Ascending aorta (tissue), 2 donors: ENCODE measurements around the gene VPS37C. TPM values are rescaled to one million over a fixed set of nuclear protein-coding genes. Genes with fewer than 3 reads are reported as not detected.

Source experiments
- DNase-seq, 2 donors: peaks; one replicate each; pipeline ENCODE4 v3.0.0-alpha.2; 2019; ENCODE audit warnings: low spot score in 2 of 2
- H3K27ac ChIP-seq, 2 donors: fragments of 200-600 bp; sonication (generic); one replicate each; pipeline ENCODE4 v1.5.1; 2016 to 2017; ENCODE audit warnings: mild to moderate bottlenecking in 1 of 2
- H3K27me3 ChIP-seq: fragments of 200-600 bp; sonication (generic); one replicate; pipeline ENCODE4 v1.5.1; 2017
- H3K36me3 ChIP-seq, 2 donors: fragments of 200-600 bp; sonication (generic); one replicate each; pipeline ENCODE4 v1.5.1; 2016
- H3K4me1 ChIP-seq, 2 donors: fragments of 200-600 bp; sonication (generic); one replicate each; pipeline ENCODE4 v1.5.1; 2016 to 2017; ENCODE audit warnings: mild to moderate bottlenecking in 1 of 2
- H3K4me3 ChIP-seq, 2 donors: fragments of 200-600 bp; sonication (generic); one replicate each; pipeline ENCODE4 v1.5.1; 2016 to 2017; ENCODE audit warnings: mild to moderate bottlenecking in 1 of 2
- H3K9me3 ChIP-seq, 2 donors: fragments of 200-600 bp; sonication (generic); one replicate each; pipeline ENCODE4 v1.5.1; 2016
- CTCF ChIP-seq, 3 experiments: fragments of 200-600 bp in 2 of 3; fragments of 450-650 bp in 1 of 3; sonication (generic) in 2 of 3; IDR thresholded peaks; one replicate each; pipeline ENCODE4 v1.5.1; 2016 to 2019; ENCODE audit warnings: antibody characterized with exemption in 3 of 3, mild to moderate bottlenecking in 1 of 3, moderate library complexity in 1 of 3
- intact Hi-C: fragments of 100-400 bp; cut with DNase I; formaldehyde crosslinking; loops from one replicate; pipeline ENCODE4 v1.15.1; 2023
- total RNA-seq: library from RNA; depleted of rRNA; stranded (reverse); fragments of >200 nt; gene quantifications from one replicate; pipeline ENCODE4 v1.1.0, GENCODE V29; 2016

Gene VPS37C
- total RNA-seq, 1 donor from 2014 or later, result 25.8 TPM

- intact Hi-C loops, result no loop called here
- no peak overlapping the region for H3K27ac ChIP-seq
- H3K36me3 ChIP-seq, result no peaks in the 10 kb centered on the region
- DNase-seq, result no peak
- H3K4me3 ChIP-seq, result no peak overlapping the region
- H3K27me3 ChIP-seq, result no peaks in the 10 kb centered on the region
- H3K4me1 ChIP-seq, result no peaks in the 10 kb centered on the region
- TF ChIP-seq CTCF (IDR thresholded peaks at IDR 0.05), result no peak
- H3K9me3 ChIP-seq, result no peaks in the 10 kb centered on the region
Measured at GRCh38 chr11:61080526-61080925, 80.7 kb downstream of the VPS37C start.

Other genes starting within 250 kb of the VPS37C start
- 238 TPM for gene TMEM109, start 247.3 kb downstream of the VPS37C start, total RNA-seq
- gene TMEM132A, start 237.0 kb downstream of the VPS37C start, total RNA-seq, result 18.9 TPM
- 27.1 TPM for gene SLC15A3, start 209.2 kb downstream of the VPS37C start, total RNA-seq
- gene CD6, start 189.7 kb downstream of the VPS37C start, total RNA-seq, result not detected
- gene CD5, start 58.9 kb downstream of the VPS37C start, total RNA-seq, result 1.3 TPM
- 26.8 TPM for gene PGA3, start 42.1 kb upstream of the VPS37C start, total RNA-seq
- gene PGA4, start 60.9 kb upstream of the VPS37C start, total RNA-seq, result 75.7 TPM
- gene PGA5, start 79.7 kb upstream of the VPS37C start, total RNA-seq, result 2.0 TPM
- 19.2 TPM for gene VWCE, start 133.9 kb upstream of the VPS37C start, total RNA-seq
- gene DDB1, start 171.7 kb upstream of the VPS37C start, total RNA-seq, result 130 TPM
- 7.3 TPM for gene TKFC, start 171.8 kb upstream of the VPS37C start, total RNA-seq
- gene CYB561A3, start 200.5 kb upstream of the VPS37C start, total RNA-seq, result 215 TPM
- gene TMEM138, start 200.9 kb upstream of the VPS37C start, total RNA-seq, result 44.9 TPM
- 64.9 TPM for gene TMEM216, start 231.2 kb upstream of the VPS37C start, total RNA-seq